ENCODE results near the gene LAMTOR2. TPM values are rescaled to one million over a fixed set of nuclear protein-coding genes. Genes with fewer than 3 reads are reported as not detected.

Gene LAMTOR2
- total and polyA plus RNA-seq, 2 of the 8 experiments (the other 6 are each of a cell fraction or from before 2014, with no cell fraction given) = 54.7 to 122 TPM

Other genes with a start within 250 kb of the LAMTOR2 start
- 52.1 and 52.9 TPM in 2 replicates for gene GON4L, start 197.6 kb upstream of the LAMTOR2 start, total RNA-seq (2021; fragmentation: NEBNext Ultra II Directional; extraction: Animal tissue kit (Norgen Biotek cat#: 25700))
- gene GON4L, start 197.6 kb upstream of the LAMTOR2 start, polyA plus RNA-seq (2011; rRNA removed) = 25.7 and 26.2 TPM in 2 replicates
- gene SYT11, start 195.2 kb upstream of the LAMTOR2 start, total RNA-seq (2021; fragmentation: NEBNext Ultra II Directional; extraction: Animal tissue kit (Norgen Biotek cat#: 25700)) = 9.6 and 9.7 TPM in 2 replicates
- 6.1 and 7.2 TPM in 2 replicates for gene SYT11, start 195.2 kb upstream of the LAMTOR2 start, polyA plus RNA-seq (2011; rRNA removed)
- 25.3 TPM in 2 replicates for gene RIT1, start 143.4 kb upstream of the LAMTOR2 start, total RNA-seq (2021; fragmentation: NEBNext Ultra II Directional; extraction: Animal tissue kit (Norgen Biotek cat#: 25700))
- 19.7 and 26.8 TPM in 2 replicates for gene RIT1, start 143.4 kb upstream of the LAMTOR2 start, polyA plus RNA-seq (2011; rRNA removed)
- 53.4 and 56.6 TPM in 2 replicates for gene KHDC4, start 120.4 kb upstream of the LAMTOR2 start, total RNA-seq (2021; fragmentation: NEBNext Ultra II Directional; extraction: Animal tissue kit (Norgen Biotek cat#: 25700))
- 59.9 and 81.1 TPM in 2 replicates for gene KHDC4, start 120.4 kb upstream of the LAMTOR2 start, polyA plus RNA-seq (2011; rRNA removed)
- gene RXFP4, start 113.1 kb upstream of the LAMTOR2 start, total RNA-seq (2021; fragmentation: NEBNext Ultra II Directional; extraction: Animal tissue kit (Norgen Biotek cat#: 25700)) = not detected in 2 replicates
- 0.09 TPM in 1 of 2 replicates, not detected in the other for gene RXFP4, start 113.1 kb upstream of the LAMTOR2 start, polyA plus RNA-seq (2011; rRNA removed)
- 68.3 and 80.5 TPM in 2 replicates for gene ARHGEF2, start 76.2 kb upstream of the LAMTOR2 start, total RNA-seq (2021; fragmentation: NEBNext Ultra II Directional; extraction: Animal tissue kit (Norgen Biotek cat#: 25700))
- 42.7 and 55.0 TPM in 2 replicates for gene ARHGEF2, start 76.2 kb upstream of the LAMTOR2 start, polyA plus RNA-seq (2011; rRNA removed)
- 190 and 196 TPM in 2 replicates for gene SSR2, start 33.8 kb upstream of the LAMTOR2 start, total RNA-seq (2021; fragmentation: NEBNext Ultra II Directional; extraction: Animal tissue kit (Norgen Biotek cat#: 25700))
- 411 and 648 TPM in 2 replicates for gene SSR2, start 33.8 kb upstream of the LAMTOR2 start, polyA plus RNA-seq (2011; rRNA removed)
- 37.7 and 39.8 TPM in 2 replicates for gene UBQLN4, start 984 bp upstream of the LAMTOR2 start, total RNA-seq (2021; fragmentation: NEBNext Ultra II Directional; extraction: Animal tissue kit (Norgen Biotek cat#: 25700))
- 47.8 and 52.0 TPM in 2 replicates for gene UBQLN4, start 984 bp upstream of the LAMTOR2 start, polyA plus RNA-seq (2011; rRNA removed)
- 34.8 and 38.5 TPM in 2 replicates for gene RAB25, start 6.4 kb downstream of the LAMTOR2 start, total RNA-seq (2021; fragmentation: NEBNext Ultra II Directional; extraction: Animal tissue kit (Norgen Biotek cat#: 25700))
- 98.2 and 117 TPM in 2 replicates for gene RAB25, start 6.4 kb downstream of the LAMTOR2 start, polyA plus RNA-seq (2011; rRNA removed)
- 52.4 and 54.7 TPM in 2 replicates for gene MEX3A, start 27.7 kb downstream of the LAMTOR2 start, total RNA-seq (2021; fragmentation: NEBNext Ultra II Directional; extraction: Animal tissue kit (Norgen Biotek cat#: 25700))
- gene MEX3A, start 27.7 kb downstream of the LAMTOR2 start, polyA plus RNA-seq (2011; rRNA removed) = 34.1 and 43.5 TPM in 2 replicates
- 46.8 and 48.0 TPM in 2 replicates for gene LMNA, start 59.9 kb downstream of the LAMTOR2 start, total RNA-seq (2021; fragmentation: NEBNext Ultra II Directional; extraction: Animal tissue kit (Norgen Biotek cat#: 25700))
- gene LMNA, start 59.9 kb downstream of the LAMTOR2 start, polyA plus RNA-seq (2011; rRNA removed) = 25.8 and 38.3 TPM in 2 replicates
- gene SEMA4A, start 98.8 kb downstream of the LAMTOR2 start, total RNA-seq (2021; fragmentation: NEBNext Ultra II Directional; extraction: Animal tissue kit (Norgen Biotek cat#: 25700)) = 5.9 and 7.3 TPM in 2 replicates
- 10.6 and 12.0 TPM in 2 replicates for gene SEMA4A, start 98.8 kb downstream of the LAMTOR2 start, polyA plus RNA-seq (2011; rRNA removed)
- 23.4 and 31.4 TPM in 2 replicates for gene SLC25A44, start 139.3 kb downstream of the LAMTOR2 start, total RNA-seq (2021; fragmentation: NEBNext Ultra II Directional; extraction: Animal tissue kit (Norgen Biotek cat#: 25700))
- gene SLC25A44, start 139.3 kb downstream of the LAMTOR2 start, polyA plus RNA-seq (2011; rRNA removed) = 27.0 and 32.1 TPM in 2 replicates
- gene PMF1, start 158.2 kb downstream of the LAMTOR2 start, total RNA-seq (2021; fragmentation: NEBNext Ultra II Directional; extraction: Animal tissue kit (Norgen Biotek cat#: 25700)) = 113 and 116 TPM in 2 replicates
- 296 and 337 TPM in 2 replicates for gene PMF1, start 158.2 kb downstream of the LAMTOR2 start, polyA plus RNA-seq (2011; rRNA removed)
- gene BGLAP, start 187.4 kb downstream of the LAMTOR2 start, total RNA-seq (2021; fragmentation: NEBNext Ultra II Directional; extraction: Animal tissue kit (Norgen Biotek cat#: 25700)) = 0.78 and 1.2 TPM in 2 replicates
- gene BGLAP, start 187.4 kb downstream of the LAMTOR2 start, polyA plus RNA-seq (2011; rRNA removed) = 1.5 and 3.2 TPM in 2 replicates
- 7.1 and 7.2 TPM in 2 replicates for gene PAQR6, start 193.3 kb downstream of the LAMTOR2 start, total RNA-seq (2021; fragmentation: NEBNext Ultra II Directional; extraction: Animal tissue kit (Norgen Biotek cat#: 25700))
- 11.3 and 20.2 TPM in 2 replicates for gene PAQR6, start 193.3 kb downstream of the LAMTOR2 start, polyA plus RNA-seq (2011; rRNA removed)
- 94.7 and 98.0 TPM in 2 replicates for gene SMG5, start 228.0 kb downstream of the LAMTOR2 start, total RNA-seq (2021; fragmentation: NEBNext Ultra II Directional; extraction: Animal tissue kit (Norgen Biotek cat#: 25700))
- gene SMG5, start 228.0 kb downstream of the LAMTOR2 start, polyA plus RNA-seq (2011; rRNA removed) = 32.7 and 45.2 TPM in 2 replicates
- gene TMEM79, start 229.5 kb downstream of the LAMTOR2 start, total RNA-seq (2021; fragmentation: NEBNext Ultra II Directional; extraction: Animal tissue kit (Norgen Biotek cat#: 25700)) = 1.7 and 2.1 TPM in 2 replicates
- gene TMEM79, start 229.5 kb downstream of the LAMTOR2 start, polyA plus RNA-seq (2011; rRNA removed) = 2.3 and 3.9 TPM in 2 replicates
- gene GLMP, start 240.9 kb downstream of the LAMTOR2 start, total RNA-seq (2021; fragmentation: NEBNext Ultra II Directional; extraction: Animal tissue kit (Norgen Biotek cat#: 25700)) = 47.6 and 48.1 TPM in 2 replicates
- gene GLMP, start 240.9 kb downstream of the LAMTOR2 start, polyA plus RNA-seq (2011; rRNA removed) = 59.5 and 69.3 TPM in 2 replicates
- not detected in 2 replicates for gene VHLL, start 244.5 kb downstream of the LAMTOR2 start, total RNA-seq (2021; fragmentation: NEBNext Ultra II Directional; extraction: Animal tissue kit (Norgen Biotek cat#: 25700))
- not detected in 2 replicates for gene VHLL, start 244.5 kb downstream of the LAMTOR2 start, polyA plus RNA-seq (2011; rRNA removed)